Central memory CD4-positive, alpha-beta T cell (primary cell): ENCODE measurements around the gene BOC.

ENCODE experiments used
- DNase-seq: peaks from one replicate; pipeline ENCODE4 v3.0.0; 2022

The BOC gene

GRCh38 chr3:113272385-113272779, 61.0 kb downstream of the BOC start:
- no peak for DNase-seq

GRCh38 chr3:113273011-113273410, 61.7 kb downstream of the BOC start:
- DNase-seq = no peak

- no peak for DNase-seq
These were observed 62.4 kb downstream of the BOC start for GRCh38 chr3:113273604-113274378.

- no peak for DNase-seq
These were observed 63.3 kb downstream of the BOC start for GRCh38 chr3:113274425-113275257.

- no peak for DNase-seq
These were observed 63.9 kb downstream of the BOC start for GRCh38 chr3:113275258-113275556.

GRCh38 chr3:113275583-113275928, 64.2 kb downstream of the BOC start:
- no peak for DNase-seq

GRCh38 chr3:113275929-113276750, 64.8 kb downstream of the BOC start:
- no peak for DNase-seq

GRCh38 chr3:113276751-113277080, 65.4 kb downstream of the BOC start:
- no peak for DNase-seq

GRCh38 chr3:113277414-113277813, 66.1 kb downstream of the BOC start:
- DNase-seq = no peak

- DNase-seq = no peak
These were observed 66.7 kb downstream of the BOC start for GRCh38 chr3:113277941-113278598.

- no peak for DNase-seq
These were observed 67.2 kb downstream of the BOC start for GRCh38 chr3:113278599-113278955.

- DNase-seq = no peak
These were observed 68.3 kb downstream of the BOC start for GRCh38 chr3:113279686-113280085.

- no peak for DNase-seq
These were observed 71.9 kb downstream of the BOC start for GRCh38 chr3:113283306-113283705.

- DNase-seq = no peak
These were observed 73.2 kb downstream of the BOC start for GRCh38 chr3:113284453-113285050.

GRCh38 chr3:113285226-113285625, 73.9 kb downstream of the BOC start:
- no peak for DNase-seq

GRCh38 chr3:113285741-113286140, 74.4 kb downstream of the BOC start:
- no peak for DNase-seq

- DNase-seq = no peak
These were observed 75.2 kb downstream of the BOC start for GRCh38 chr3:113286524-113286923.

- DNase-seq = no peak
These were observed 75.9 kb downstream of the BOC start for GRCh38 chr3:113287111-113287802.

- peak; percentile 33 for DNase-seq
These were observed 76.7 kb downstream of the BOC start for GRCh38 chr3:113287803-113288648.

GRCh38 chr3:113288881-113289280, 77.5 kb downstream of the BOC start:
- DNase-seq = no peak

GRCh38 chr3:113291572-113291971, 80.2 kb downstream of the BOC start:
- DNase-seq = no peak
